ENCODE results near the gene KIF4B.
"Not testable (repeated sequence)": the region's sequence is repeated elsewhere in the genome, so short reads cannot be mapped to it uniquely, and the experiment has no call there.

Gene KIF4B

GRCh38 chr5:154968953-154969352 lies 44.6 kb upstream of the KIF4B start:
- H3K36me3 Mint-ChIP-seq (ENCODE audit: low read depth), result peaks cover 28% of the 10 kb centered on the region
- H3K9me3 Mint-ChIP-seq, result no peaks in the 10 kb centered on the region
- DNase-seq, result no peak
- H3K27ac Mint-ChIP-seq, result no peak overlapping the region
- TF ChIP-seq, protein P1, sequence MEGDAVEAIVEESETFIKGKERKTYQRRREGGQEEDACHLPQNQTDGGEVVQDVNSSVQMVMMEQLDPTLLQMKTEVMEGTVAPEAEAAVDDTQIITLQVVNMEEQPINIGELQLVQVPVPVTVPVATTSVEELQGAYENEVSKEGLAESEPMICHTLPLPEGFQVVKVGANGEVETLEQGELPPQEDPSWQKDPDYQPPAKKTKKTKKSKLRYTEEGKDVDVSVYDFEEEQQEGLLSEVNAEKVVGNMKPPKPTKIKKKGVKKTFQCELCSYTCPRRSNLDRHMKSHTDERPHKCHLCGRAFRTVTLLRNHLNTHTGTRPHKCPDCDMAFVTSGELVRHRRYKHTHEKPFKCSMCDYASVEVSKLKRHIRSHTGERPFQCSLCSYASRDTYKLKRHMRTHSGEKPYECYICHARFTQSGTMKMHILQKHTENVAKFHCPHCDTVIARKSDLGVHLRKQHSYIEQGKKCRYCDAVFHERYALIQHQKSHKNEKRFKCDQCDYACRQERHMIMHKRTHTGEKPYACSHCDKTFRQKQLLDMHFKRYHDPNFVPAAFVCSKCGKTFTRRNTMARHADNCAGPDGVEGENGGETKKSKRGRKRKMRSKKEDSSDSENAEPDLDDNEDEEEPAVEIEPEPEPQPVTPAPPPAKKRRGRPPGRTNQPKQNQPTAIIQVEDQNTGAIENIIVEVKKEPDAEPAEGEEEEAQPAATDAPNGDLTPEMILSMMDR (IDR thresholded peaks at IDR 0.05), result no peak
- peaks cover 6% of the 10 kb centered on the region for H3K4me1 Mint-ChIP-seq
- H3K27me3 Mint-ChIP-seq (ENCODE audit: low read depth, poor library complexity), result no peaks in the 10 kb centered on the region
- no peak overlapping the region for H3K4me3 Mint-ChIP-seq

DNA sequence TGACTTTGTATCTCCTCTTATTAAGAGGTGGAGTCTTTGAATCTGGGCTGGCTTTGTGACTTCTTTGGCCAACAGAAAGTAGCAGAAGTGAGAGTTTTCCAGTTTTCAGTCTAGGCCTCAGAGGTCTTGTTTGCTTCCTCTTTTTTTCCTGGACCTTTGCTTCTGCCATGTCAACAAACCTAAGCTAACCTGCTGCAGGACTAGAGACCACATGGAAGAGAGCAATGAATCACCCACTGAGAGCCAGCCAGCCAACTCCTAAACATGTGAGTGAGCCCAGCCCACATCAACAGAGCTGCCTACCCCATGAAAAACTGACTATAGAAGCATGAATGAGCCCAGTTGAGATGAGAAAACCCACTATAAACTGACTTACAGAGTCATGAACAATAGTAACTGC lies 42.8 kb upstream of the KIF4B start:
- TF ChIP-seq, protein P1 (IDR thresholded peaks at IDR 0.05), result no peak
- Mint-ChIP-seq H3K36me3 (ENCODE audit: low read depth) (peaks cover 29% of the 10 kb centered on the region), H3K4me3 (no peak overlapping the region)

DNA sequence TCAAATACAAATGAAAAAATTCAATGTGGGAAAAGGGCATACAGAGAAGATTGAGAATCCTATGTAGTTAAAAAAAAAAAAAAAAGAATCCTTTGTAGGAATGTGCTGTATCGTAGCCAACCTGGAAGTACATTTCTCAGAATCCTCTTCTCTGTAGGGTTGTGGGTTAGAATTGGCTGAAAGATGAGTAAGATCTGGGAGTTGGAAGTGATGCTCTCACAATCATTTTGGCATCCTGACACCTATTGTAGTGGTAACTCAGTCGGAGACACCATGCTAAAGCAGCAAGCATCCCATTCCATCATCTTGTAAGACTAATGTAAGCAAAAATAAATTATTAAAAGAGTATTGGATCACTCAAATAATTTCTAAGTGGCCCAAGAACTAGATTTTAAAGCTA lies 42.1 kb upstream of the KIF4B start:
- TF ChIP-seq, protein P1 (IDR thresholded peaks at IDR 0.05), result no peak
- H3K4me3 Mint-ChIP-seq, result no peak overlapping the region

More for the DNA sequence above, 42.8 kb upstream of the KIF4B start:
- no peaks in the 10 kb centered on the region for H3K27me3 Mint-ChIP-seq (ENCODE audit: low read depth, poor library complexity)
- no peak for DNase-seq
- peaks cover 6% of the 10 kb centered on the region for H3K4me1 Mint-ChIP-seq
- H3K27ac Mint-ChIP-seq, result no peak overlapping the region
- peaks cover 1% of the 10 kb centered on the region for H3K9me3 Mint-ChIP-seq

DNA sequence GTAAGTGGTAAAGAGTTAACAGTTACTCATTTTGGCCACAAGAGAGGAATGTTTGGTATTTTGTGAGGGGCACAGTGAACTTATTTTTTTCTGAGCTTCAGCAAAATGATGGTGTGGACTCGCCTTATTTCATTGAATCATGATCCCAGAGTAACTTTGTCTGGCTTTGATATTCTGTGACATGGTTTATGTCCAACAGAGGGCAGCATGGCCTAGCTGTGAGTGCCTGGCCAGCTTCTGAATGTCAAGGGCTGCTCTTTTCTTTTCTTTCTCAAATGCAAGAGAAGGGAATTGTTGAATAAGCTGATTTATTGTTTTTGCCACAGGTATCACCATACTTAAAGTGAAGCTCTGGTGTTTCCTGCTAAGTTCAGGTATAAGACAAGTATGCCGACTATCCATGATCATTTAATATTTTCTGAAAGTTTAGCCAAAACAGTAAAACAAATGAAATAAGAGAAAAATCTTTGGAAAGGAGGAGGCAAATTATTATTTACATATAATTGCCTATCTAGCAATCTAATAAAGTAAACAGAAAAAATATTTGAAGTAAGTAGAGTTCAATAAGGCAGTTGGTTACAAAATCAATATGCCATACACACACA lies 41.0 kb upstream of the KIF4B start:
- H3K4me1 Mint-ChIP-seq, result peaks cover 6% of the 10 kb centered on the region
- H3K9me3 Mint-ChIP-seq, result peaks cover 10% of the 10 kb centered on the region
- H3K4me3 Mint-ChIP-seq, result no peak overlapping the region
- H3K36me3 Mint-ChIP-seq (ENCODE audit: low read depth), result peaks cover 33% of the 10 kb centered on the region
- TF ChIP-seq, protein P1 (IDR thresholded peaks at IDR 0.05), result peak; percentile 65
- no peak overlapping the region for H3K27ac Mint-ChIP-seq
- peak; percentile 47 for DNase-seq
- no peaks in the 10 kb centered on the region for H3K27me3 Mint-ChIP-seq (ENCODE audit: low read depth, poor library complexity)

More for the DNA sequence above, 42.1 kb upstream of the KIF4B start:
- H3K27ac Mint-ChIP-seq, result no peak overlapping the region
- H3K4me1 Mint-ChIP-seq, result peaks cover 6% of the 10 kb centered on the region
- H3K27me3 Mint-ChIP-seq (ENCODE audit: low read depth, poor library complexity), result no peaks in the 10 kb centered on the region
- H3K9me3 Mint-ChIP-seq, result peaks cover 5% of the 10 kb centered on the region
- peaks cover 30% of the 10 kb centered on the region for H3K36me3 Mint-ChIP-seq (ENCODE audit: low read depth)
- no peak for DNase-seq

- peaks cover 13% of the 10 kb centered on the region for H3K9me3 Mint-ChIP-seq
- not testable (repeated sequence) for DNase-seq; H3K4me1 Mint-ChIP-seq; H3K27me3 Mint-ChIP-seq (ENCODE audit: low read depth, poor library complexity); H3K27ac Mint-ChIP-seq; H3K4me3 Mint-ChIP-seq
- H3K36me3 Mint-ChIP-seq (ENCODE audit: low read depth), result peaks cover 23% of the 10 kb centered on the region
Measured at GRCh38 chr5:154976082-154976481, 37.5 kb upstream of the KIF4B start.

GRCh38 chr5:154977409-154977808 lies 36.1 kb upstream of the KIF4B start:
- Mint-ChIP-seq H3K9me3 (peaks cover 25% of the 10 kb centered on the region), H3K4me3 (no peak overlapping the region), H3K4me1 (no peaks in the 10 kb centered on the region), H3K27me3 (ENCODE audit: low read depth, poor library complexity) (peaks cover 4% of the 10 kb centered on the region), H3K36me3 (ENCODE audit: low read depth) (peaks cover 29% of the 10 kb centered on the region), H3K27ac (no peak overlapping the region)
- TF ChIP-seq, protein P1 (IDR thresholded peaks at IDR 0.05), result no peak
- DNase-seq, result no peak

DNA sequence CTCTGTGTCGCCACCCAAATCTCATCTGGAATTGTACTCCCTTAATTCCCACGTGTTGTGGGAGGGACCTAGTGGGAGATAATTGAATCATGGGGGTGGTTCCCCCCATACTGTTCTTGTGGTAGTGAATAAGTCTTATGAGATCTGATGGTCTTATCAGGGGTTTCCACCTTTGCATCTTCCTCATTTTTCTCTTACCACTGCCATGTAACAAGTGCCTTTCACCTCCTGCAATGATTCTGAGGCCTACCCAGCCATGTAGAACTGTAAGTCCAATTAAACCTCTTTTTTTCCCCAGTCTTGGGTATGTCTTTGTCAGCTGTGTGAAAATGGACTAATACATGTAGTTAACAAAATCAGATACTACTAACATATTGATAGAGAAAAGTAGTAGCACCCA lies 35.3 kb upstream of the KIF4B start:
- Mint-ChIP-seq H3K9me3 (peaks cover 29% of the 10 kb centered on the region), H3K36me3 (ENCODE audit: low read depth) (peaks cover 34% of the 10 kb centered on the region)
- H3K4me3 Mint-ChIP-seq; H3K4me1 Mint-ChIP-seq; DNase-seq; H3K27me3 Mint-ChIP-seq (ENCODE audit: low read depth, poor library complexity); H3K27ac Mint-ChIP-seq: not testable (repeated sequence)
